ENCODE results near the gene ATAD1.

DNA sequence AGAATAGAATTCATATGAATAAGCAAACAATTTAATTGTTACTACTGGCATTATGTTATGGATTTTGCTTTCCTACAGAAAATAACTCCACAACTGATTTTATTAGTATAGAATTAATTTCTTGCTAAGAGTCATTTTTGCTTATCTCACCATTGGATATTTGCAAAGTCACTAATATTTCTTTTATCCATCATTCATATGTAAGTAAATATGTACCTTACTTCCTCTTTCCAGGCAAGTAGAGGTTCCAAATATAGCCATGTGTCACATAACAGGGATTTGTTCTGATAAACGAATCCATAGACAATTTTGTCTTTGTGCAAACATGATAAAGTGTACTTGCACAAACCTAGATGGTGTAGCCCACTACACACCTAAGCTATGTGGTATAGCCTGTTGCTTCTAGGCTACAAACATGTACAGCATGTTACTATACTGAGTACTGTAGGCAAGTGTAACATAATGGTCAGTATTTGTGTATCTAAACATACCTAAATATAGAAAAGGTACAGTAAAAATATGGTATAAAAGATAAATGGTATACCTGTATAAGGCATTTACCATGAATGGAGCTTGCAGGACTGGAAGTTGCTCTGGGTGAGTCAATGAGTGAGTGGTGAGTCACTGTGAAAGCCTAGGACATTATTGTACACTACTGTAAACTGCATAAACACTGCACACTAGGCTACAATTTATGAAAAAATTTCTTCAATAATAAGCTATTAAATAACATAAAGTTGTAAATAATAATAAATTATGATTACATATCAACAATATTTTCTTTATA is 27.0 kb upstream of the ATAD1 start:
- TF ChIP-seq, protein P1, sequence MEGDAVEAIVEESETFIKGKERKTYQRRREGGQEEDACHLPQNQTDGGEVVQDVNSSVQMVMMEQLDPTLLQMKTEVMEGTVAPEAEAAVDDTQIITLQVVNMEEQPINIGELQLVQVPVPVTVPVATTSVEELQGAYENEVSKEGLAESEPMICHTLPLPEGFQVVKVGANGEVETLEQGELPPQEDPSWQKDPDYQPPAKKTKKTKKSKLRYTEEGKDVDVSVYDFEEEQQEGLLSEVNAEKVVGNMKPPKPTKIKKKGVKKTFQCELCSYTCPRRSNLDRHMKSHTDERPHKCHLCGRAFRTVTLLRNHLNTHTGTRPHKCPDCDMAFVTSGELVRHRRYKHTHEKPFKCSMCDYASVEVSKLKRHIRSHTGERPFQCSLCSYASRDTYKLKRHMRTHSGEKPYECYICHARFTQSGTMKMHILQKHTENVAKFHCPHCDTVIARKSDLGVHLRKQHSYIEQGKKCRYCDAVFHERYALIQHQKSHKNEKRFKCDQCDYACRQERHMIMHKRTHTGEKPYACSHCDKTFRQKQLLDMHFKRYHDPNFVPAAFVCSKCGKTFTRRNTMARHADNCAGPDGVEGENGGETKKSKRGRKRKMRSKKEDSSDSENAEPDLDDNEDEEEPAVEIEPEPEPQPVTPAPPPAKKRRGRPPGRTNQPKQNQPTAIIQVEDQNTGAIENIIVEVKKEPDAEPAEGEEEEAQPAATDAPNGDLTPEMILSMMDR (IDR thresholded peaks at IDR 0.05; ENCODE audit: low read depth, low read length, poor library complexity, severe bottlenecking): no peak
- no peak for TF ChIP-seq EZH2phosphoT487 (IDR thresholded peaks at IDR 0.05; ENCODE audit: borderline replicate concordance, low read length)
